HepG2 (cell line): Measurements from ENCODE around the gene SRXN1. TPM values are rescaled to one million over a fixed set of nuclear protein-coding genes. Genes with fewer than 3 reads are reported as not detected.
A peak's percentile ranks its signal among the peaks of the same experiment; 100 is the strongest.

ENCODE experiments used
- ARID2 ChIP-seq: sonication (generic); formaldehyde crosslinking; IDR thresholded peaks from 2 replicates; pipeline ENCODE4 v1.8.1; 2022; ENCODE audit warnings: mild to moderate bottlenecking, missing genetic modification reagents, borderline replicate concordance
- BCL6 ChIP-seq: IDR thresholded peaks from 2 replicates; pipeline ENCODE4 v1.6.1; 2016; ENCODE audit warnings: missing genetic modification reagents, missing compliant biosample characterization
- CBX2 ChIP-seq, 2 experiments: fragments of 200-600 bp in 1 of 2; sonication (generic); formaldehyde crosslinking in 1 of 2; IDR thresholded peaks; 2 replicates each; pipeline versions ENCODE4 v1.7.0 to v1.8.1; 2018 to 2022; ENCODE audit warnings: low read depth in 2 of 2, low read length in 1 of 2, mild to moderate bottlenecking in 1 of 2, missing genetic modification reagents in 1 of 2
- GMEB1 ChIP-seq: sonication (generic); formaldehyde crosslinking; IDR thresholded peaks from 2 replicates; pipeline ENCODE4 v1.5.1; 2020; ENCODE audit warnings: missing genetic modification reagents, mild to moderate bottlenecking, borderline replicate concordance
- GTF2F1 ChIP-seq: fragments of 150-350 bp; IDR thresholded peaks from 2 replicates; pipeline ENCODE4 v1.6.1; 2014; ENCODE audit warnings: low read length
- IKZF1 ChIP-seq: fragments of 450-650 bp; IDR thresholded peaks from 2 replicates; pipeline ENCODE4 v1.7.1; 2016
- JUND ChIP-seq: sonication (generic); formaldehyde crosslinking; IDR thresholded peaks from 2 replicates; pipeline ENCODE4 v1.8.0; 2022; ENCODE audit warnings: mild to moderate bottlenecking, missing genetic modification reagents
- KDM1A ChIP-seq: IDR thresholded peaks from 2 replicates; pipeline ENCODE4 v1.6.1; 2016; ENCODE audit warnings: missing compliant biosample characterization
- KLF6 ChIP-seq: IDR thresholded peaks from 2 replicates; pipeline ENCODE4 v1.8.0; 2016; ENCODE audit warnings: missing biosample characterization, missing genetic modification reagents
- RXRA ChIP-seq: sonication (generic); formaldehyde crosslinking; IDR thresholded peaks from 2 replicates; pipeline ENCODE4 v1.5.1; 2020; ENCODE audit warnings: missing genetic modification reagents
- SCMH1 ChIP-seq: sonication (generic); formaldehyde crosslinking; IDR thresholded peaks from 2 replicates; pipeline ENCODE4 v1.9.0; 2021; ENCODE audit warnings: missing genetic modification reagents, mild to moderate bottlenecking, borderline replicate concordance
- SIX4 ChIP-seq: sonication (generic); formaldehyde crosslinking; IDR thresholded peaks from 2 replicates; pipeline ENCODE4 v1.4.0; 2020; ENCODE audit warnings: missing genetic modification reagents
- SNAPC4 ChIP-seq: sonication (generic); formaldehyde crosslinking; IDR thresholded peaks from 2 replicates; pipeline ENCODE4 v1.4.0; 2020; ENCODE audit warnings: mild to moderate bottlenecking, missing genetic modification reagents
- SP140L ChIP-seq: sonication (generic); formaldehyde crosslinking; IDR thresholded peaks from 2 replicates; pipeline ENCODE4 v1.4.0; 2020; ENCODE audit warnings: missing genetic modification reagents, borderline replicate concordance
- TFDP1 ChIP-seq: IDR thresholded peaks from 2 replicates; pipeline ENCODE4 v1.6.1; 2016; ENCODE audit warnings: missing compliant biosample characterization, missing genetic modification reagents, borderline replicate concordance
- U2AF1 ChIP-seq: fragments of 200-400 bp; formaldehyde crosslinking; optimal IDR thresholded peaks from 2 replicates; pipeline ENCODE3; 2017; ENCODE audit warnings: mild to moderate bottlenecking, low read depth, low read length
- ZBTB39 ChIP-seq: sonication (generic); formaldehyde crosslinking; IDR thresholded peaks from 2 replicates; pipeline ENCODE4 v1.5.0; 2020; ENCODE audit warnings: missing genetic modification reagents
- ZMYM4 ChIP-seq: sonication (generic); formaldehyde crosslinking; IDR thresholded peaks from 2 replicates; pipeline ENCODE4 v1.8.1; 2023; ENCODE audit warnings: mild to moderate bottlenecking, missing genetic modification reagents
- ZNF773 ChIP-seq: sonication (generic); formaldehyde crosslinking; IDR thresholded peaks from 2 replicates; pipeline ENCODE4 v1.4.0; 2020; ENCODE audit warnings: missing genetic modification reagents, borderline replicate concordance
- ZSCAN20 ChIP-seq: sonication (generic); formaldehyde crosslinking; IDR thresholded peaks from 2 replicates; pipeline ENCODE4 v1.4.0; 2020; ENCODE audit warnings: missing genetic modification reagents, mild to moderate bottlenecking, borderline replicate concordance
- polyA plus RNA-seq, 8 experiments: library from polyadenylated mRNA; depleted of rRNA in 3 of 8; stranded (reverse) in 7 of 8; unstranded in 1 of 8; fragments of >200 nt; fragmentation: Illumina TruSeq in 4 of 8; extraction: Trizol in 4 of 8; gene quantifications; 2 replicates each; pipeline versions ENCODE4 v1.2.1 to v1.2.3, GENCODE V29; 2011 to 2016; ENCODE audit warnings: low read depth in 4 of 8, missing spikeins in 1 of 8, mixed read lengths in 1 of 8; ENCODE audit not compliant: insufficient read depth in 1 of 8
- total RNA-seq, 5 experiments: library from RNA; depleted of rRNA; stranded (reverse); fragments of >200 nt; fragmentation: Illumina TruSeq; extraction: Trizol; gene quantifications; 2 replicates each; pipeline ENCODE4 v1.2.3, GENCODE V29; 2016; ENCODE audit warnings: low read depth in 1 of 5

Gene SRXN1
- total and polyA plus RNA-seq, 2 of the 13 experiments (the other 11 are each of a cell fraction or from before 2014, with no cell fraction given), result 29.9 to 87.7 TPM

- peak; percentile 58 for TF ChIP-seq GMEB1
- TF ChIP-seq ZNF773 (CRISPR knock-in tag), result peak; percentile 73; the same call in 1 of the 2 replicates
- no peak for TF ChIP-seq KLF6
- TF ChIP-seq BCL6 (CRISPR knock-in tag), result peak; percentile 48; the same call in 1 of the 2 replicates
- no peak for TF ChIP-seq CBX2 (IDR thresholded peaks at IDR 0.05; ENCODE audit: low read depth, low read length)
- TF ChIP-seq CBX2 (CRISPR knock-in tag; IDR thresholded peaks at IDR 0.05; ENCODE audit: low read depth), result no peak
- TF ChIP-seq SIX4 (CRISPR knock-in tag), result no peak
- TF ChIP-seq GTF2F1, result no peak
- no peak for TF ChIP-seq ARID2
- no peak; the same call in 1 of the 2 replicates for TF ChIP-seq KDM1A (CRISPR knock-in tag)
- TF ChIP-seq ZSCAN20 (CRISPR knock-in tag), result peak; percentile 99
- TF ChIP-seq SNAPC4 (CRISPR knock-in tag), result peak; percentile 94
- peak; percentile 67 for TF ChIP-seq RXRA
- peak; percentile 82 for TF ChIP-seq TFDP1 (CRISPR knock-in tag)
- TF ChIP-seq JUND (CRISPR knock-in tag), result peak; percentile 52; the same call in 1 of the 2 replicates
- TF ChIP-seq SP140L (CRISPR knock-in tag), result peak; percentile 67; the same call in 1 of the 2 replicates
- TF ChIP-seq ZMYM4 (CRISPR knock-in tag), result peak; percentile 91
- no peak for TF ChIP-seq U2AF1
- no peak for TF ChIP-seq SCMH1 (CRISPR knock-in tag)
- no peak for TF ChIP-seq IKZF1
- TF ChIP-seq ZBTB39 (CRISPR knock-in tag), result no peak
Observed at GRCh38 chr20:645318-646106, 7.5 kb downstream of the SRXN1 start (continued).
